Activated T-helper 2 cell treated with anti-CD3 and anti-CD28 coated beads, Interferon-gamma antibody, Interleukin-2, Interleukin-4, amounts not matched to agents 10 μg/mL and 5 μg/mL and 100 μg/mL, durations not matched to agents 14 hours and 24 hours and 36 hours (primary cell): ENCODE results near the gene TBC1D7. TPM values are rescaled to one million over a fixed set of nuclear protein-coding genes. Genes with fewer than 3 reads are reported as not detected.

ENCODE experiments used
- DNase-seq: peaks from one replicate; pipeline ENCODE4 v3.0.0; 2021; ENCODE audit warnings: low spot score
- H3K27ac Mint-ChIP-seq: one replicate; pipeline ENCODE4 v1.8.0; 2021; ENCODE audit warnings: mixed read lengths
- H3K27me3 Mint-ChIP-seq: one replicate; pipeline ENCODE4 v1.8.0; 2021; ENCODE audit warnings: low read depth, mixed read lengths
- H3K36me3 Mint-ChIP-seq: one replicate; pipeline ENCODE4 v1.8.0; 2021; ENCODE audit warnings: low read depth, mixed read lengths
- H3K4me1 Mint-ChIP-seq: one replicate; pipeline ENCODE4 v1.8.0; 2021; ENCODE audit warnings: low read depth, mixed read lengths
- H3K4me3 Mint-ChIP-seq: one replicate; pipeline ENCODE4 v1.8.0; 2021; ENCODE audit warnings: low read depth, mild to moderate bottlenecking, moderate library complexity, mixed read lengths
- H3K9me3 Mint-ChIP-seq: one replicate; pipeline ENCODE4 v1.8.0; 2021; ENCODE audit warnings: mixed read lengths
- intact Hi-C: fragments of 100-400 bp; cut with micrococcal nuclease; formaldehyde crosslinking; loops from one replicate; pipeline ENCODE4 v1.15.1; 2023
- total RNA-seq: library from RNA; stranded (reverse); gene quantifications from 2 replicates; pipeline ENCODE4 v1.2.3, GENCODE V29; 2022

Gene TBC1D7
- total RNA-seq, 1 donor from 2014 or later = 23.3 TPM

- no peak overlapping the region for H3K4me3 Mint-ChIP-seq
- H3K36me3 Mint-ChIP-seq = no peaks in the 10 kb centered on the region
- no peak overlapping the region for H3K27ac Mint-ChIP-seq
- no peaks in the 10 kb centered on the region for H3K4me1 Mint-ChIP-seq
- no peaks in the 10 kb centered on the region for H3K9me3 Mint-ChIP-seq
- H3K27me3 Mint-ChIP-seq = no peaks in the 10 kb centered on the region
- intact Hi-C loops = no loop called here
- DNase-seq = no peak
These were observed 39.1 kb upstream of the TBC1D7 start for GRCh38 chr6:13367396-13367795.

- H3K27ac Mint-ChIP-seq = no peak overlapping the region
- H3K27me3 Mint-ChIP-seq = no peaks in the 10 kb centered on the region
- DNase-seq = no peak
- H3K36me3 Mint-ChIP-seq = no peaks in the 10 kb centered on the region
- H3K4me3 Mint-ChIP-seq = no peak overlapping the region
- H3K4me1 Mint-ChIP-seq = peaks cover 8% of the 10 kb centered on the region
- no peaks in the 10 kb centered on the region for H3K9me3 Mint-ChIP-seq
- intact Hi-C loops = no loop called here
These were observed 37.0 kb upstream of the TBC1D7 start for GRCh38 chr6:13365320-13365719.

DNA sequence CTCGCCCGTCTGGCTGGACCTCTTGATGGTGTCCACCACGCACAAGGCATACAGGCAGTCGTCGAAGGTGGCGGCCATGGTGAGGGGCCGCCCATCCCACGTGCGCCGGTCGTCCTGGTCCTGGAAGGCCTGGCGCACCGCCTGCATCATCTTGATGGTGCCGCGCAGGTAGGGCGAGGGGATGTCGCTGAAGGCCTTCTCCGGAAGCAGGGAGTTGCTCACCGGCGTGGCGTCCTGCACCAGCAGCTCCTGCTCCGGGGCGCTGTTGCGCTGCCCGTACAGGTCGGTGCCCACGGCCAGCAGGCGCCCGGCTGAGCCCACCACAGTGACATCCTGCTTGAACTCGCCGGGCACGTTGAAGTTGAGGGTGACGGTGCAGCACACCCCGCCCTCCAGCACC lies 36.5 kb upstream of the TBC1D7 start:
- intact Hi-C loops = no loop called here
- peaks cover 13% of the 10 kb centered on the region for H3K4me1 Mint-ChIP-seq
- DNase-seq = no peak
- no peaks in the 10 kb centered on the region for H3K9me3 Mint-ChIP-seq
- H3K36me3 Mint-ChIP-seq = no peaks in the 10 kb centered on the region
- H3K4me3 Mint-ChIP-seq = no peak overlapping the region
- H3K27me3 Mint-ChIP-seq = no peaks in the 10 kb centered on the region
- no peak overlapping the region for H3K27ac Mint-ChIP-seq

DNA sequence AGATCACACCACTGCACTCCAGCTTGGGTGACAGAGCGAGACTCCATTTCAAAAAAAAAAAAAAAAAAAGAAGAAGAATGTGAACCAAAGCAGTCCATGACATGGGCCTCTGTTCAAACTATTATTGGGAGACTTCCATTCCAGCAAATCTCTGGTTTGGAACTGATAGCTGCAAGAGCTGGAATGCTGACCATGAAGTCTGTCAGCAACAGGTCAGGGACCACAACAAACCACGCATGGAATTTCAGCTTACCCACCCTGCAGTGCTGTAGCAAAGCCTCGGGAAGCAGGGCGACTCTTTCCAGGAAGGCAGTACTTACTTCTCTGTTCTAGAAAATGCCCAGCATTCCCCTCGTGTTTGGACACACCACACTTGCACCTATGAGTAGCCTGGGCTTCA lies 34.1 kb upstream of the TBC1D7 start:
- H3K36me3 Mint-ChIP-seq = peaks cover 3% of the 10 kb centered on the region
- H3K27ac Mint-ChIP-seq = no peak overlapping the region
- intact Hi-C loops = no loop called here
- H3K4me1 Mint-ChIP-seq = peaks cover 20% of the 10 kb centered on the region
- no peak for DNase-seq
- no peak overlapping the region for H3K4me3 Mint-ChIP-seq
- H3K9me3 Mint-ChIP-seq = no peaks in the 10 kb centered on the region
- H3K27me3 Mint-ChIP-seq = no peaks in the 10 kb centered on the region

DNA sequence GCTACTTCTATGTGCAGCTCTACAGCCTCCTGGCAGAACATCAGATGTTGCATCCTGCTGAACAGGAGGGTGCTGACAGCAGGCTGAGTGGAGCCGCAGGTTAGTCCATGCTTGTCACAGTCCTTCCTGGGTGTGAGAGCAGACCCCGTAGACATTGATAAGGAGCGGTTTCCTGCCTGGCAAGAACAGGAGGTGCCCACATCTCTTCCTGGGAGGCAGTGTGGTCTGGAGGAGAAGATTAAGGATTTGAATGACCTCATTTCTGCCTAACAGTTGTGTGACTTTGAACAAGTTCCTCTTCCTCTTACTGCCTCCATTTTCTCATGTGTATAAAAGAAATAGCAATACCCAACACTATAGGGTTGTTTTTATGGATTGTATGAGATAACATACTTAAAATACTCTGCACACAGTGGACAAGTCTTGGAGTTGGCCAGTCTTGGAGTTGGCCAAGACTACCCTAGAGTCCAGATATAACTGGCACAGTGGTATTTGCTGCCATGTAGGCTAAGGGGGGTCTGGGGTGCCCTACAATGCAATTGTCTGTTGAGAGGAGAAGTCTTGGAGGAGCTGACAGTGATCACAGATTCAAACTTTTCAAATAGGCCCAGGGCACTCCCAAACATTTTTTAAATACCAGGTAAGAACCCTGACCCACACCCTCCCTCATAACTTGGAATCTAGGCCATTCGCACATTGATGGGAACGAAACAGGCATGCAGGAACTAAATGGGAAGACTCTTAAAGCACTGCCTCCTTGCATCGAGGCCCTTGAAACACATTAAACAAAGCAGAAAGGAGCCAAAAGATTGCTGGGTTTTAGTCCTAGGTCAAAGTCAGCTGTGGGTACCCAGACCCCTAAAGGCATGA lies 32.6 kb upstream of the TBC1D7 start:
- H3K27ac Mint-ChIP-seq = no peak overlapping the region
- H3K9me3 Mint-ChIP-seq = no peaks in the 10 kb centered on the region
- intact Hi-C loops = no loop called here
- H3K36me3 Mint-ChIP-seq = peaks cover 4% of the 10 kb centered on the region
- no peak for DNase-seq
- no peak overlapping the region for H3K4me3 Mint-ChIP-seq
- no peaks in the 10 kb centered on the region for H3K27me3 Mint-ChIP-seq
- peaks cover 34% of the 10 kb centered on the region for H3K4me1 Mint-ChIP-seq

- Mint-ChIP-seq H3K36me3 (peaks cover 4% of the 10 kb centered on the region), H3K27ac (no peak overlapping the region), H3K27me3 (no peaks in the 10 kb centered on the region), H3K4me3 (no peak overlapping the region), H3K4me1 (peaks cover 50% of the 10 kb centered on the region), H3K9me3 (no peaks in the 10 kb centered on the region)
- DNase-seq = no peak
- intact Hi-C loops = no loop called here
These were observed 30.9 kb upstream of the TBC1D7 start for GRCh38 chr6:13359287-13359686.

- no peak overlapping the region for H3K4me3 Mint-ChIP-seq
- intact Hi-C loops = no loop called here
- H3K4me1 Mint-ChIP-seq = peaks cover 54% of the 10 kb centered on the region
- H3K27ac Mint-ChIP-seq = no peak overlapping the region
- no peaks in the 10 kb centered on the region for H3K27me3 Mint-ChIP-seq
- no peaks in the 10 kb centered on the region for H3K9me3 Mint-ChIP-seq
- no peak for DNase-seq
- H3K36me3 Mint-ChIP-seq = peaks cover 4% of the 10 kb centered on the region
These were observed 30.2 kb upstream of the TBC1D7 start for GRCh38 chr6:13358511-13358910.

DNA sequence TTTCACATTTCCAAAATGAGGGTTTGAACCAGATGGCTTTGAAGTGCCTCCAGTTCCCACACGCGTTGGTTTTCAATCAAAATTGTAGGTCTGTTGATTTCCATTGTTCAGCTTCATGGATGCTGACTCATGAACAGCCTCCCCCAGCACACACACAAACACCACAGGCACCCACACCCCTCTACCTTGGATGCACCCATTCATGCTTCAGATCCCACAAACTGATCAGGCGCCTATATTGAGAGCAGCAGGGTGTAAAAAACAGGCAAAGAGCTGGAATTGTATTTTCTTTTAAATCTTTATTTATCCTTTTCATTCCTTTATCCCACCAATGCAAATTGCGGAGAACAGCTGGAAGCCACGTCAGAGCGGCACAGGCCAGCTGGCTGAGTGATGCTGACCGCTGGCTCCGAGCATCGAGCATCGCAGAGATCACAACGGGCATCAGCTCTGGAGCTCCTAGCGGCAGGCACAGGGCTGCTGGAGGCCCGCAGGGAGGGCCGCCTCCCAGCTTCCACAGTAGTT lies 29.3 kb upstream of the TBC1D7 start:
- peak overlapping the region; percentile 6 for H3K27ac Mint-ChIP-seq
- no peaks in the 10 kb centered on the region for H3K27me3 Mint-ChIP-seq

DNA sequence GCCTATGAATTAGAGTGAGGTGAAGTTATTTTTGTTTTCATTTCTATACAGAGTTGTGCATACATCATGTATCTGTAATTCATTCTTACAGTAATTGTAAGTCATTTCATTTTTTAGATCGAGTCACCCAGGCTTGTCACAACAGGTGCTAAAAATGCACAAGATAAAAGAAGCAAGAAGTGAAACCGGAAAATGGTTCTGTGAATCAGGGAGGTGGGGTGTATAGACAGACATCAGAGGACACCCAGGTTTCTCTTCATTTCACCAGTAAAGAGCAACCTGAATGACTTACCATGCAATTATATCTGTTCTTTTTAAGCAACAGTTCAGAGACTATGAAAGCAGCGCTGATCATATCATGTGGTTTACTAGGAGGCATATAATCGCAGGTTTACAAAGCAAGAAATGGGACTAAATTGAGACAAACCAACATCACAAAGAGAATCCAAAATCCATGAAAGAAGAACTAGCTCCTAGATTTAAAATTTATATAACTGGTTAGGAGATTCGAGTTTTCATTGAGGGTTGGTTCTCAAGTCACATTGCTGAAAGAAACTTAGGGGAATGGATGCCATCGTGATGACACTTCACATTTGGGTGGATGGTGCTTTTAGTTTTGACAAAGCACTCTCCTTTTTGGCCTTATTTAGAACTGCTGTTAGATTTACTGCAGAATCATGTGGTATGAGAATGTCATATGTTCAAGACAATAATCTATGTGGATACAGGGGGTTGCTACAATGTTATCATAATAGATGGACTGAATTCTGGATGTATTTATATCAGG lies 27.9 kb upstream of the TBC1D7 start:
- H3K9me3 Mint-ChIP-seq = no peaks in the 10 kb centered on the region

More for the DNA sequence above, 29.3 kb upstream of the TBC1D7 start:
- DNase-seq = no peak
- H3K4me1 Mint-ChIP-seq = peaks cover 59% of the 10 kb centered on the region
- H3K9me3 Mint-ChIP-seq = no peaks in the 10 kb centered on the region
- intact Hi-C loops = no loop called here
- peaks cover 4% of the 10 kb centered on the region for H3K36me3 Mint-ChIP-seq
- H3K4me3 Mint-ChIP-seq = no peak overlapping the region

GRCh38 chr6:13355043-13355945 lies 27.0 kb upstream of the TBC1D7 start:
- H3K36me3 Mint-ChIP-seq = peaks cover 4% of the 10 kb centered on the region
- H3K4me3 Mint-ChIP-seq = peak overlapping the region; percentile 71
- DNase-seq = peak; percentile 39
- intact Hi-C loops = loop anchor here (1.0 kb wide), 2 partner anchors 27 to 52 kb away; partner anchors contain the start of gene TBC1D7
- peak overlapping the region; percentile 93 for H3K27ac Mint-ChIP-seq
- peaks cover 51% of the 10 kb centered on the region for H3K4me1 Mint-ChIP-seq
- no peaks in the 10 kb centered on the region for H3K27me3 Mint-ChIP-seq
- H3K9me3 Mint-ChIP-seq = no peaks in the 10 kb centered on the region

More for the DNA sequence above, 27.9 kb upstream of the TBC1D7 start:
- intact Hi-C loops = loop anchor here (1.0 kb wide), 8 partner anchors 19 to 132 kb away; partner anchors contain the start of gene TBC1D7
- Mint-ChIP-seq H3K27ac (peak overlapping the region; percentile 93), H3K4me1 (peaks cover 58% of the 10 kb centered on the region), H3K36me3 (peaks cover 4% of the 10 kb centered on the region), H3K4me3 (peak overlapping the region; percentile 71), H3K27me3 (no peaks in the 10 kb centered on the region)
- DNase-seq = peak; percentile 44

- no peak for DNase-seq
- Mint-ChIP-seq H3K9me3 (no peaks in the 10 kb centered on the region), H3K27me3 (no peaks in the 10 kb centered on the region), H3K4me1 (peaks cover 46% of the 10 kb centered on the region), H3K27ac (peak overlapping the region; percentile 93), H3K36me3 (peaks cover 4% of the 10 kb centered on the region), H3K4me3 (no peak overlapping the region)
- intact Hi-C loops = loop anchor here (1.0 kb wide), 2 partner anchors 26 to 51 kb away; partner anchors contain the start of gene TBC1D7
These were observed 26.1 kb upstream of the TBC1D7 start for GRCh38 chr6:13354331-13355042.
